GM18907 (cell line): ENCODE data around the gene FAM3C.
A peak's percentile ranks its signal among the peaks of the same experiment; 100 is the strongest.
"Not testable (repeated sequence)": the region's sequence is repeated elsewhere in the genome, so short reads cannot be mapped to it uniquely, and the experiment has no call there.

Experiments used
- ATAC-seq: cut with Tn5 transposase; IDR thresholded peaks from one replicate; pipeline ENCODE4 v1.9.1; 2021; ENCODE audit warnings: mild to moderate bottlenecking, moderate library complexity; ENCODE audit not compliant: unreplicated experiment

Gene FAM3C

DNA sequence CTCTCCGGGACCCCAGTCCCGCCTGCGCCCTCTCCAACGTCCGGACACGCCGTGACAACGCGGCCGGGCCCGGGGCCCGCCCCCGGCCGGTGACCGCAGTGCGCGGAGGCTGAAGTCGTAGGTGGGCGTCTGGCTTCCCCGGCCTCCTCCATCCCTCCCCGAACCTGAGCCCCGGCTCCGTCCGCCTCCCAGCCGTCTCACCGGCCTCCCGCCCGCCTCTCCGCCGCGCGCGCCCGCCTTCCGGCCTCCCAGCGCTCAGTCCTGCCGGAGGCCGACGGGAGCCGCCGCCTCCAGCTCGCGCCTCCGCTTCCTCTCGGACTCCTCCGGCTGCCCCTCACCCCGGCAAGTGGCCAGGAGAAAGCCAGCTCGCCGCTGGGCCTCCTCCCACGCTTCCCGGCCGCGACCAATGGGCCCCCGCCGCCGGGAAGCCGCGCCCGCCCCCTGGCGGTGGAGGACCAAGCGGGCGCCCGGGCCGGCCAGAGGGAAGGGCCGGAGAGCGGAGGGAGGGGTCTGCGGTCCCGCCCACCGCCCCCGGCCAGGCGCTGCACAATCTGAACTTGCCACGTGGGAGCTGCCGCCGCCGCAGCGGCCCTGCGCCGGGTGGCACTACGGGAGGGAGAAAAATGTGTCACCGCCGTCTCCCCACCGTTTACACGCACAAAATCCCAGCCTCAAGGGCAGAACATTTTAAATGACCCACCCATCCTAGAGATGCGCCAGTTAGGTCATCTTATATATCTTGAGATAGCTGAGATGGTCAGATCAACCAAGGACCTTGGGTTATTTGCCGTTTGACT lies at the start of gene FAM3C:
FAM3C (minus strand) TSS at position 348 of the 797 bp plus-strand sequence. CDS start 13,339 bp downstream, outside the sequence.
- ATAC-seq = peak; percentile 89

DNA sequence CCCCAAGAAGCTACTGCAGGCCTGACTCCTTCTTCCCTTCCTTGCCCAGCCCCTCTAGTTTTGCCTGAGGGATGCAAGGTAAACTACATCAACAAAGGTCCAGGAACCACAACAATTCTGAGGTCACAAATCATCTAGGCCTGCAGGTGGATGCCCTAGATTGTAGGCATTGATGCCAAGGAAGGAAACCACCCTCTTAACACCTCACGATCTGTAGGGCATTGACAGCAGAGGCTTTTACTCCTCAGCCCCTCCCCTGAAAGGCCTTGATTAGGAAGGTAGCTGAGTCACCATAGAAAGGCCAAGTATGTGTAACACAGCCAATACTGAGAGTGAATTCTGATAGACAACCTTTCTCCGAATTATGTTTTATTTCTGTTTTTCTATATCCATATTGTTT lies 46.7 kb upstream of the FAM3C start:
- no peak for ATAC-seq

DNA sequence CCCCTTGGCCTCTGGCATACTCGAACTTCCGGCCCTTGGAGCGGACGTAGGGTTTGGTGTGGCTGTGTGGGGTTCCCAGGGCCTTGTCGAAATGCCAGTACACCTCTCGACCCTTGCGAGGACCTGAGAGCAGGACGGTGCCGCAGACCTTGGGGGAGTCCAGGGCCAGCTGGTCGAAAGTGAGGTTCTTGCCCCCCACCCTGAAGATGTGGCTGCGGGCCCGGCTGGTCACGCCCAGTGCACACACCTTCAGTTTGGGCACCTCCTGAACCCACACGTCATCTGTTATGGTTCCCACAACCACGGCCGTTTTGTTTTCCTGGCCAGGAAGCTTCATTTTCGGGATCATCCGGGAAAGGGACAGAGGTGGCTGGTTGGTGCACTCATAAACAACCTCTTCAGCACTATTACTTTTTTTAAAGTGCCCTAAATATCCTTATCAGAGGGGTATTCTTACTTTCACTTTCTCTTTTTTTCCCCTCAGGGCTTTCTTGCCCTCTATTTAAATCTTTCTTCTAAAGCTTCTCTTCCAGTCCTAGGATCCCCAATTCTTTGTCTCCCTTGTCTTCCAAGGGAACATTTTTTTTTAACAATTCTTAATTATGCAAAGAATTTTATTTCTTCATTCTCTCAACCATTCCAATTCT lies 44.9 kb upstream of the FAM3C start:
- no peak for ATAC-seq

DNA sequence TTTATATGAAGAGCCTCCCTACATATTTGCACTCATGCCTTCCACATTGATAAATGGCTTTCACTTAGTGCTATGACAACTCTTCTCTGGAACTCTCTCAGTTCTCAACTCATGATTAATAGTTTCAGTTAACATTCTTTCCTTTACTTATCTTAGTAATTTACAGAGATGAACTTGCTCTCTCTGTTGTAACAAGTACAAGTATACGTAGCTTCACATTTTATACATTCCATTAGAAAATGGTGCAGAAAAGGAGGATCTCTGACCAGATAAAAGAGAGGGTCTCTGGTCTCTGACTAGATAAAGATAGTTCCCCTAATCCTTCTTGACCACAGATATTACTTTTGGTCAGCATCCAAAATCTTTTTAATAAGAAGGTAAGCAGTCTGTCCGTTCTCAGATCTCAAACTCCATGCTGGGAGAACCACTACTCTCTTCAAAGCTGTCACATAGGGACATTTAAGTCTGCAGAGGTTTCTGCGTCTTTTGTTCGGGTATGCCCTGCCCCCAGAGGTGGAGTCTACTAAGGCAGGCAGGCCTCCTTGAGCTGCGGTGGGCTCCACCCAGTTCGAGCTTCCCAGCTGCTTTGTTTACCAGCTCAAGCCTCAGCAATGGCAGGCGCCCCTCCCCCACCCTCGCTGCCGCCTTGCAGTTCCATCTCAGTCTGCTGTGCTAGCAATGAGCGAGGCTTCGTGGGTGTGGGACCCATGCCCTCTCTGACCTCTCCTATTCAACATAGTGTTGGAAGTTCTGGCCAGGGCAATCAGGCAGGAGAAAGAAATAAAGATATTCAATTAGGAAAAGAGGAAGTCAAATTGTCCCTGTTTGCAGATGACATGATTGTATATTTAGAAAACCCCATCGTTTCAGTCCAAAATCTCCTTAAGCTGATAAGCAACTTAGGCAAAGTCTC lies 42.2 kb upstream of the FAM3C start:
- ATAC-seq = peak; percentile 53

DNA sequence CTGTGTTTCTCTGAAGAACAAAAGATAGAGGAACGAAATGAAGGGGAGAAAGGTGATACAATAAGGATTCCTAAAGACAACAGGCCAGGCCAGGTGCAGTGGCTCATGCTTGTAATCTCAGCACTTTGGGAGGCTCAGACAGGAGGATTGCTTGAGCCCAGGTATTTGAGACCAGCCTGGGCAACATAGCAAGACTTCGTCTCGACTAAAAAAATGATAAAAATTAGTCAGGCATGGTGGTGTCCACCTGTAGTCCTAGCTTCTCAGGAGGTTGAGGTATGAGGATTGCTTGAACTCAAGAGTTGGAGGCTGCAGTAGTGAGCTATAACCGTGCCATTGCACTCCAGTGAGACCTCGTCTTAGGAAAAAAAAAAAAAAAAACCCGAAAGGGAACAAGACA lies 41.4 kb upstream of the FAM3C start:
- no peak for ATAC-seq

GRCh38 chr7:121436688-121437087 lies 40.6 kb upstream of the FAM3C start:
- no peak for ATAC-seq

GRCh38 chr7:121436136-121436535 lies 40.0 kb upstream of the FAM3C start:
- ATAC-seq = no peak

- peak; percentile 61 for ATAC-seq
These were observed 37.7 kb upstream of the FAM3C start for GRCh38 chr7:121433775-121434174.

DNA sequence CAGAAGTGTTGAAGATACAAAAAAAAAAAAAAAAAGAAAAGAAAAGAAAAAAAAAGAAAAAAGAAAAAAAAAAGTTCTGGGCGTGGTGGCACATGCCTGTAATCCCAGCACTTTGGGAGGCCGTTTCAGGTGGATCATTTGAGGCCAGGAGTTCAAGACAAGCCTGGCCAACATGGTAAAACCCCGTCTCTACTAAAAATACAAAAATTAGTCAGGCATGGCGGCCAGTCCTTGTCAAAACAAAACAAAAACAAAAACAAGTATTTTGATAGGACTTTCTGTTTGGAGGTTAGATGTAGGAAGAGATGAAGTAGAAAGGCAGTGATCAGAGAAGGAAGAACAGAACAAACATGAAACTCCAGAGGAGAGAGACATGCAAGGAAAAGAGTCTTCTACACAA lies 36.4 kb upstream of the FAM3C start:
- peak; percentile 67 for ATAC-seq

- no peak for ATAC-seq
These were observed 35.9 kb upstream of the FAM3C start for GRCh38 chr7:121431996-121432395.

- no peak for ATAC-seq
These were observed 35.4 kb upstream of the FAM3C start for GRCh38 chr7:121431389-121431995.

DNA sequence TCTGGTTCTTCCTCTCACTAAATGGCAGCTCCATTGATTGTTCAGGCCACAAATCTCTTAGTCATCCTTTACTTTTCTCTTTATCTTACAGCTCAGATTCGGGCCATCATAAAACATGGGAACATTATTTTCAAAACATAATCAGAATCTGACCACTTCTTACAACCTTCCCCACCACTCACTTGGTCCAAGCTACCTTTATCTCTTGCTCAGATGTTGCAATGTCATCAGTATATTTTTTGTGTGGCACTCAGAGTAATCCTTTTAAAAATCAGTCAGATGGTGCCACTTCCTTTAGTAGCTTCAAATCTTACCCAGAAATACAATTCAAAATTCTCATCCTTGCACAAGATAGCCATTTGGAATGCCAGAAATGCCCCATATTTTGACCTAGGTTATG lies 34.5 kb upstream of the FAM3C start:
- ATAC-seq = no peak

DNA sequence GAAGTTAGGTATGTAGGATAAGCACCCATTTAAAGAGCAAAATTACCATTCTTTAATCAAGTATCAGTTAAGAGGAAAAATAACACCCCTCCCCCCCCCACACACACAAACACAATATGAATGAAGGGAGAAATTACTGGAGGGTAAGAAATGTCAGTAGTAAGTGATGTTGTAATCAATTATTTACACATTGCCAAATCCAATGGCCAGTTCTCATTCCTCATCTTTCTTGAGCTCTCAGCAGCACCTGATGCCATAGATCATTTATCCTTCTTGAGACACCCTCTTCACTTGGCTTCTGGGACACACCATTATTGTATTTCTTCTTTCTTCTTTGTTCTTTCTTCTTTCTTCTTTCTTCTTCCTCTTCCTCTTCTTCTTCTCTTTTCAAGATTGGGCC lies 33.7 kb upstream of the FAM3C start:
- ATAC-seq = no peak

DNA sequence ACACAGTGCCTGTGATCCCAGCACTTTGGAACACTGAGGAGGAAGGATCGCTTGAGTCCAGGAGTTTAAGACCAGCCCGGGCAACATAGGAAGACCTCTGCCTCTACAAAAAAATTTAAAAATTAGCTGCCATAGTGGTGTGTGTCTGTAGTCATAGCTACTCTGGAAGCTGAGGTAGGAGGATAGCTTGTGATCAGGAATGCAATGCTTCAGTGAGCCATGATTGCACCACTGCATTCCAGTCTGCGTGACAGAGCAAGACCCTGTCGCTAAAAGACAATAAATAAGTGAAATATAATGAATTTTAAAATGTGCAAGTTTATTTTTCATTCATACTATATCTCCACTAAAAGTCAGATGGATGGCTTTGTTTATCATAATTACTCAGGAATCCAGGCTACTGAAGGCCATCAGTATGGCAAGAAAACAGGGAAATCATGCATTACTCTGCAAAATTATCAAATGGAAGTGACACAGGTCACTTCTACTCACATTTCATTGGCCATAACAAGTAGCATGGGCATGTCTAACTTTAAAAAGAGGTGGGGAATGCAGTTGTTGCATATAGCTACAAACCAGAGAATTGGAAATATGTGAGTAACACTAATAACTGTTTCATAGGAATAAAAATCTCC lies 32.9 kb upstream of the FAM3C start:
- ATAC-seq = no peak

GRCh38 chr7:121421743-121422142 lies 25.6 kb upstream of the FAM3C start:
- not testable (repeated sequence) for ATAC-seq

- no peak for ATAC-seq
These were observed 24.9 kb upstream of the FAM3C start for GRCh38 chr7:121420976-121421375.

DNA sequence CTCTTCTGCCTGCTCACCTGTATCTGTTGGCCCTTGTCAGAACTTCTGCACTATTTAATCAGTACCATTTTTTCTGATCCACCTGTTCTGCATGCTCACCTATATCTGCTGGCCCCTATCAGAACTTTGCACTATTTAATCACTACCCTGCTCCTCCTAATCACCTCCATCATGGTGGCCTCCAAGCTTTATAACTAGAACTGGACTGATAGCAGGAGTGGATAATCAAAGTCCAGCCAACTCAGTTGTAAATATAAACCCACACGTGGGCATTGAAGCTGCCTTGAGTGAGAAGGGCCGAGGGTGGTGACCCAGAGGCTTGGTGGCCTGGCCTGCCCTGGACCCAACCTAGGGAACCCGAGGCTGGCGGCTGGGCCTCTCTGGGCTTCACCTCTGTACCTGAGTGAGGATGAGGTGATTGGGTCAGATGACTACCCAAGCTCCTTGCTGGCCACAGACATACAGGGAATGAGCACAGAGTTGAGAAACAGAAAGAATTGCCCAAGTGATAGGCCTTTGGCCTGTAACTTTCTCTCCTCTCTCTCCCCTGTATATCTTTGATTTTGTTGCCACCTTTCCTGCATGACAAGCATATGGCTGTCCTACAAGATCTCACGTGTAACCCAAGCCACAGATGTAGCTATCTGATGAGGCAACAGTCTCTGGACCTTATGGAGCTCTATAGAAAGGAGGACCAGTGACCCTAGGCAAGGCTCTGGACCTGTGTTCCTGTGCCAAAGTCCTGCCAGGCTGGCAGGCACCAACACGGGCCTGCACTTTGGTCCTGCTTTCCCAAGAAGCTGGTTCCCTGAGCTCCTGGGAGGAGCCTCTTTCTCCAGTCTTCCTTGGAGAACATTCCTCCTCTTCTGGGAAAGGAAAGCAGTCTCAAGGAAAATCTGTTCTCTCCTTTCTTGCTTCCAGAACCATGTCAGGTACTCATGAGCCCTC lies 23.4 kb upstream of the FAM3C start:
- ATAC-seq = no peak

GRCh38 chr7:121416533-121416932 lies 20.4 kb upstream of the FAM3C start:
- ATAC-seq = no peak

DNA sequence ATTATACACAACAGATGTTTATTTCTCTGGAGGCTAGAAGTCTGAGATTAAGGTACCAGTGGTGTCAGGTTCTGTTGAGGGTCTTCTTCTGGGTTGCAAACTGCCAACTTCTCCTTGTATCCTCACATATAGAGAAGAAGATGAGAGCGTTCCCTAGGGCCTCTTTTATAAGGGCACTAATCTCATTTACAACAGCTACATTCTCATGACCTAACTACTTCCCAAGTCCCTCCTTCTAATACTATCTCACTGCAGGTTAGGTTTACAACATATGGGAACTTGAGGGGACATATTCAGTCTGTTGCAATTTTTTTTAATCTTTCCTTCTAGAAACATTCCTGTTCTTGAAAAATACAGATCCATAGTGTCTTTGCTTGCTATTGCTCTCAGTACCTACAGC lies 18.3 kb upstream of the FAM3C start:
- no peak for ATAC-seq
